Liver (tissue), 9 donors: ENCODE results near the gene PODN. TPM values are rescaled to one million over a fixed set of nuclear protein-coding genes. Genes with fewer than 3 reads are reported as not detected.

Experiments used
- DNase-seq: peaks from one replicate; pipeline ENCODE4 v3.0.0-alpha.2; 2017; ENCODE audit warnings: low spot score
- H3K27ac ChIP-seq, 2 donors: one replicate each; pipeline ENCODE4 v1.7.0; 2013; ENCODE audit warnings: inconsistent platforms in 2 of 2, low read length in 2 of 2, control low read depth in 1 of 2, low read depth in 1 of 2, mild to moderate bottlenecking in 1 of 2
- H3K27me3 ChIP-seq, 4 donors: one replicate each; pipeline versions ENCODE4 v1.6.1 to v1.7.0; 2013; ENCODE audit warnings: low read length in 3 of 4, inconsistent platforms in 1 of 4, mild to moderate bottlenecking in 1 of 4, moderate library complexity in 1 of 4; ENCODE audit not compliant: control insufficient read depth in 4 of 4, insufficient read depth in 4 of 4
- H3K36me3 ChIP-seq, 4 donors: one replicate each; pipeline versions ENCODE4 v1.6.1 to v1.7.0; 2013; ENCODE audit warnings: low read length in 3 of 4, mild to moderate bottlenecking in 3 of 4, low read depth in 1 of 4, moderate library complexity in 1 of 4; ENCODE audit not compliant: control insufficient read depth in 4 of 4, insufficient read depth in 3 of 4
- H3K4me1 ChIP-seq, 4 donors: one replicate each; pipeline versions ENCODE4 v1.6.1 to v1.7.0; 2013; ENCODE audit warnings: low read length in 3 of 4, mild to moderate bottlenecking in 3 of 4, moderate library complexity in 1 of 4; ENCODE audit not compliant: control insufficient read depth in 4 of 4, insufficient read depth in 4 of 4
- H3K4me3 ChIP-seq, 3 donors: one replicate each; pipeline versions ENCODE4 v1.6.1 to v1.7.0; 2013; ENCODE audit warnings: low read length in 3 of 3, control low read depth in 1 of 3, low read depth in 1 of 3, mild to moderate bottlenecking in 1 of 3
- H3K9ac ChIP-seq, 2 donors: one replicate each; pipeline ENCODE4 v1.7.0; 2013; ENCODE audit warnings: low read length in 2 of 2, mild to moderate bottlenecking in 2 of 2, moderate library complexity in 2 of 2, control low read depth in 1 of 2, low read depth in 1 of 2
- H3K9me3 ChIP-seq, 4 donors: one replicate each; pipeline versions ENCODE4 v1.6.1 to v1.7.0; 2013; ENCODE audit warnings: low read length in 3 of 4; ENCODE audit not compliant: control insufficient read depth in 4 of 4
- ATF3 ChIP-seq: IDR thresholded peaks from 2 replicates; pipeline ENCODE4 v1.6.1; 2016; ENCODE audit warnings: antibody characterized with exemption
- EGR1 ChIP-seq, 2 donors: IDR thresholded peaks; 2 replicates each; pipeline ENCODE4 v1.6.1; 2016 to 2018; ENCODE audit warnings: antibody characterized with exemption in 2 of 2, low read depth in 2 of 2
- FOXA2 ChIP-seq: IDR thresholded peaks from 2 replicates; pipeline ENCODE4 v1.6.1; 2016; ENCODE audit warnings: antibody characterized with exemption
- GABPA ChIP-seq, 2 donors: IDR thresholded peaks in 1 of 2; conservative IDR thresholded peaks in 1 of 2; 2 replicates each; pipeline ENCODE4 v1.6.1; 2016; ENCODE audit warnings: antibody characterized with exemption in 2 of 2, mild to moderate bottlenecking in 1 of 2, moderate library complexity in 1 of 2
- HNF4A ChIP-seq, 2 donors: conservative IDR thresholded peaks; 2 replicates each; pipeline ENCODE4 v1.6.1; 2016; ENCODE audit warnings: antibody characterized with exemption in 2 of 2, mild to moderate bottlenecking in 2 of 2
- HNF4G ChIP-seq: IDR thresholded peaks from 2 replicates; pipeline ENCODE4 v1.6.1; 2016; ENCODE audit warnings: antibody characterized with exemption
- JUND ChIP-seq, 2 donors: IDR thresholded peaks; 2 replicates each; pipeline ENCODE4 v1.6.1; 2016; ENCODE audit warnings: antibody characterized with exemption in 2 of 2
- MAX ChIP-seq: IDR thresholded peaks from 2 replicates; pipeline ENCODE4 v1.6.1; 2016; ENCODE audit warnings: antibody characterized with exemption
- NR2F2 ChIP-seq: IDR thresholded peaks from 2 replicates; pipeline ENCODE4 v1.6.1; 2016; ENCODE audit warnings: antibody characterized with exemption
- RAD21 ChIP-seq, 2 donors: IDR thresholded peaks; 2 replicates each; pipeline ENCODE4 v1.6.1; 2016; ENCODE audit warnings: antibody characterized with exemption in 2 of 2, mild to moderate bottlenecking in 2 of 2
- REST ChIP-seq: IDR thresholded peaks from 2 replicates; pipeline ENCODE4 v1.6.1; 2016; ENCODE audit warnings: antibody characterized with exemption, mild to moderate bottlenecking
- RXRA ChIP-seq, 2 donors: IDR thresholded peaks; 2 replicates each; pipeline ENCODE4 v1.6.1; 2017 to 2018; ENCODE audit warnings: antibody characterized with exemption in 2 of 2, mild to moderate bottlenecking in 1 of 2
- SP1 ChIP-seq: IDR thresholded peaks from 2 replicates; pipeline ENCODE4 v1.6.1; 2018; ENCODE audit warnings: antibody characterized with exemption, mild to moderate bottlenecking
- TAF1 ChIP-seq: conservative IDR thresholded peaks from 2 replicates; pipeline ENCODE4 v1.6.1; 2016; ENCODE audit warnings: antibody characterized with exemption, mild to moderate bottlenecking
- YY1 ChIP-seq: IDR thresholded peaks from 2 replicates; pipeline ENCODE4 v1.6.1; 2016; ENCODE audit warnings: antibody characterized with exemption, mild to moderate bottlenecking
- ZBTB33 ChIP-seq: IDR thresholded peaks from 2 replicates; pipeline ENCODE4 v1.6.1; 2016; ENCODE audit warnings: antibody characterized with exemption
- WGBS: extraction: QIAGEN DNeasy Blood & Tissue Kit; methylation state at CpG from one replicate; pipeline ENCODE4 v1.1.7; 2013; 5-methylcytosine and 5-hydroxymethylcytosine counted together
- polyA plus RNA-seq, 2 donors: library from polyadenylated mRNA; stranded (reverse) in 1 of 2; unstranded in 1 of 2; fragments of 200-250 nt in 1 of 2; fragments of >200 nt in 1 of 2; fragmentation: Nextera tagmentation in 1 of 2; extraction: Ambion mirVana in 1 of 2; gene quantifications; one replicate each; pipeline versions ENCODE4 v1.2.1 to v1.2.3, GENCODE V29; 2013 to 2015
- total RNA-seq, 2 donors: library from RNA; depleted of rRNA; stranded (reverse); fragments of >200 nt; gene quantifications; one replicate each; pipeline ENCODE4 v1.2.3, GENCODE V29; 2014
- donor health status: healthy.
- donor health status: healthy.
- donor health status: healthy.
- donor health status: healthy.
- donor health status: healthy.

Gene PODN
- total and polyA plus RNA-seq, 4 donors, result 1.9 to 10.8 (median 6.3) TPM

GRCh38 chr1:53111073-53111556 is 49.1 kb downstream of the PODN start:
- 54% methylated on average over 10 of the region's 10 CpGs for WGBS
- Histone ChIP-seq H3K27me3 (no peaks in the 10 kb centered on the region), H3K9ac (no peak overlapping the region), H3K27ac (peak overlapping the region in 1 of 2 donors; percentile 19), H3K4me3 (no peak overlapping the region), H3K36me3 (no peaks in the 10 kb centered on the region), H3K4me1 (peaks cover 0 to 15% (median 11%) of the 10 kb centered on the region in 4 donors), H3K9me3 (no peaks in the 10 kb centered on the region)
- peak; percentile 51 for DNase-seq
- TF ChIP-seq HNF4A (conservative IDR thresholded peaks at IDR 0.05) (peak in 1 of 2 donors; percentile 64), RXRA (IDR thresholded peaks at IDR 0.05) (peak; percentile 39 to 59), NR2F2 (peak; percentile 63), RAD21 (IDR thresholded peaks at IDR 0.05) (peak in 1 of 2 donors; percentile 32), ATF3 (no peak), SP1 (peak; percentile 57)

- WGBS, result 40% methylated on average over 5 of the region's 5 CpGs
- peak overlapping the region in 1 of 2 donors; percentile 19 for H3K27ac ChIP-seq
- no peaks in the 10 kb centered on the region for H3K36me3 ChIP-seq
- no peak overlapping the region for H3K9ac ChIP-seq
- H3K4me1 ChIP-seq, result peaks cover 0 to 15% (median 11%) of the 10 kb centered on the region in 4 donors
- TF ChIP-seq TAF1 (no peak), REST (no peak), GABPA (IDR thresholded peaks at IDR 0.05 in 1 of 2, conservative IDR thresholded peaks at IDR 0.05 in 1 of 2) (no peak), JUND (IDR thresholded peaks at IDR 0.05) (no peak), MAX (no peak), RXRA (IDR thresholded peaks at IDR 0.05) (no peak), YY1 (no peak), EGR1 (IDR thresholded peaks at IDR 0.05; ENCODE audit: low read depth in 2 of 2) (no peak), ZBTB33 (no peak), RAD21 (IDR thresholded peaks at IDR 0.05) (no peak), FOXA2 (no peak), HNF4G (no peak), HNF4A (conservative IDR thresholded peaks at IDR 0.05) (no peak)
- no peaks in the 10 kb centered on the region for H3K9me3 ChIP-seq
- no peak for DNase-seq
- no peaks in the 10 kb centered on the region for H3K27me3 ChIP-seq
- no peak overlapping the region for H3K4me3 ChIP-seq
These were observed 49.7 kb downstream of the PODN start for GRCh38 chr1:53111693-53112092.
